Dermis lymphatic vessel endothelial cell (primary cell): ENCODE results near the gene OR1M1. TPM values are rescaled to one million over a fixed set of nuclear protein-coding genes. Genes with fewer than 3 reads are reported as not detected.

Experiments used
- total RNA-seq: library from RNA; depleted of rRNA; stranded (reverse); fragments of >200 nt; gene quantifications from 2 replicates; pipeline ENCODE4 v1.2.1, GENCODE V29; 2014

OR1M1 gene
- not detected in 2 replicates for total RNA-seq

GRCh38 chr19:9086761-9087160 lies at the start of gene OR1M1:
Gene OR1M1 (plus strand): TSS chr19:9087061. CDS start chr19:9093245, 6,184 bp downstream.

GRCh38 chr19:9107375-9107774 lies 20.5 kb downstream of the OR1M1 start, which contains the start of gene OR7G2:
Gene OR7G2 (minus strand): TSS chr19:9107475. CDS start chr19:9103243, 4,232 bp downstream.

GRCh38 chr19:9115307-9115813 lies 28.5 kb downstream of the OR1M1 start, which contains the start of gene OR7G1:
Gene OR7G1 (minus strand): TSS chr19:9115763. CDS start chr19:9115763, 0 bp downstream.

GRCh38 chr19:9126900-9127405 lies 40.1 kb downstream of the OR1M1 start, which contains the start of gene OR7G3:
Gene OR7G3 (minus strand): TSS chr19:9126950. CDS start chr19:9126950, 0 bp downstream.

GRCh38 chr19:9140159-9140874 lies 53.5 kb downstream of the OR1M1 start, which contains the start of gene ZNF317:
Gene ZNF317 (plus strand): TSS chr19:9140397. CDS start chr19:9156017, 15,620 bp downstream.

Other genes starting within 250 kb of the OR1M1 start
- not detected in 2 replicates for gene MUC16, start 76.7 kb upstream of the OR1M1 start, total RNA-seq
- gene OR7G2, start 20.4 kb downstream of the OR1M1 start, total RNA-seq, result not detected in 2 replicates
- gene OR7G1, start 28.7 kb downstream of the OR1M1 start, total RNA-seq, result not detected in 2 replicates
- not detected in 2 replicates for gene OR7G3, start 39.9 kb downstream of the OR1M1 start, total RNA-seq
- 9.9 and 12.2 TPM in 2 replicates for gene ZNF317, start 53.3 kb downstream of the OR1M1 start, total RNA-seq
- gene OR7D2, start 91.9 kb downstream of the OR1M1 start, total RNA-seq, result not detected in 2 replicates
- gene OR7D4, start 132.5 kb downstream of the OR1M1 start, total RNA-seq, result not detected in 2 replicates
- gene OR7E24, start 163.9 kb downstream of the OR1M1 start, total RNA-seq, result not detected in 2 replicates
- gene ZNF699, start 222.8 kb downstream of the OR1M1 start, total RNA-seq, result 6.1 and 6.9 TPM in 2 replicates
- 14.2 and 14.4 TPM in 2 replicates for gene ZNF559, start 237.1 kb downstream of the OR1M1 start, total RNA-seq